GM21737 (cell line): Measurements from ENCODE around the gene TMEM273.

Experiments
- ATAC-seq: cut with Tn5 transposase; IDR thresholded peaks from one replicate; pipeline ENCODE4 v1.9.1; 2021; ENCODE audit warnings: mild to moderate bottlenecking, moderate library complexity; ENCODE audit not compliant: unreplicated experiment

Gene TMEM273, protein sequence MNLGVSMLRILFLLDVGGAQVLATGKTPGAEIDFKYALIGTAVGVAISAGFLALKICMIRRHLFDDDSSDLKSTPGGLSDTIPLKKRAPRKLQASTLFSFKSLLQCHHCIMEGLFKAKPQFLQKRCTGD

DNA sequence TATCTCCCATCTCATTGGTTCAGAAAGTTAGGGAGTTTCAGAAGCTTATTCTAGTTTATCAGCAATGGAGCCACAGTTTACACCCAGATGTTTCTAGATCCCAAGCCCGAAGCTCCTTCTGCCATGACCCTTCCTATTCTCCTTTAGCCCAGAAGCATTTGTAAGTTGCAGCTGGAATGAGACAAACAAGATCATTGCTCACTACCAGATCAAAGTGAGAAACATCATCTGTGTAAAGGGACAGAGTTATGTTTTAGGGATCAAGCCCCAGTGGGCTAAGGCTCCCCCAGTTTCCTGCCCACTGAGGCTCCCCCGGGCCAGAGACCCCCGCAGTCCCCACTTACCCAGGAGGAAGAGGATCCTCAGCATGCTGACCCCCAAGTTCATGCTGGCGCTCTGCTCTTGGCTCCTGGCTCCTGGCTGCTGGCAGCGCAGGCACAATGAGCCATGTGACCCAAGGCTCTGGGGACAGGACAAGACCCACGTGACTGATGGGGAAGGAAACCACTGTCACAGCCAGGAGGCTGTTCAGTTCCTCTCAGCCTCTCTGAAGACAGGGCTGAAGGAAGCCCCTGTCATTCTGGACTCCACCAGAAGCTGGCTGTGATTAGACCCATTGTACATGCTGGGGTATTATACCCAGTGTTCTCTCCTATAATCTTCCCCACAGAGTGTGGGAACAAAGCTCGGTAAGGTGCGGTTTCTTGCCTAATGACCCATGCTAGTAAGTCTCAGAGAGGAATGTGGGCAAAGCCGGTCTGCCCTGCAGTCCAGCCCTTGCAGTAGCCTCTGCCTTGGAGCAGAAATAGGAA, at the start of gene TMEM273:
TSS of gene TMEM273 (minus strand) at position 442 of the 812 bp plus-strand sequence. CDS start at position 387, 55 bp downstream.
- ATAC-seq = peak; percentile 70

DNA sequence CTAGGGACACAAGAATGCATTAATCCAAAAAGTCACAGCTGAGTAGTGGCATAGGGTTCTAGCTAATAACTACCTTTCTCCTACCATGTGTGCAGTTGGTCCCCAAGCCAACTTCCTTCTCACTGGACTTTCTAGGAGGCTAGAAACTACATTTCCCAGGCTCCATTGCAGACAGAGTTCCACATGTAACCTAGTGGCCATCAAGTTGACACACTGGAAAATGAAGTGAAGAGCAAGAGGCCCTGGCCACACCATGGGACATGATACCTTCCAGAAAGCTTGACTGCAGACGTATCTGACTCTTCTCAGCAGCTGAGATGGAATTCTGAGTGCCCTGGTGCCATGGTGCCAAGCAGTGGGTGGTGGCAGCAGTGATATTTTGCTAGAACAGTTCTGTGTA, 49.8 kb upstream of the TMEM273 start:
- ATAC-seq = no peak

DNA sequence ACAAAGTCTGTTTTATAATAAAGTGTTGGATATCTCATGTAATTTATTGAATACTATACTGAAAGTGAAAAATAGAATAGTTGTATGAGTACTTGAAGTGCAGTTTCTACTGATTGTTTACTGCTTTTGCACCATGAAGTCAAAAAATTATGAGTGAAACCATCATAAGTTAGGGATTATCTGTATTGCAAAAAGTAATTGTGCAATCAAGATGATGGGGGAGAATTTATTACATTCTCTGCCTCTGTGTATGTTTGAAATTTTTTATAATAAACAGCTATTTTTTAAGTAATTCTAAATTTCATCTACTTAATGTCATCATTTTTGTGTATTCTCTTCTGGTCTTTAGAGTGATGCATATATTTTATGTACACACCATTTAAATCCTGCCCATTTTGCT, 47.2 kb upstream of the TMEM273 start:
- ATAC-seq = no peak

- ATAC-seq = no peak
Observed at GRCh38 chr10:49231086-49231820, 43.1 kb upstream of the TMEM273 start.

GRCh38 chr10:49230004-49230403, 41.8 kb upstream of the TMEM273 start:
- ATAC-seq = no peak

DNA sequence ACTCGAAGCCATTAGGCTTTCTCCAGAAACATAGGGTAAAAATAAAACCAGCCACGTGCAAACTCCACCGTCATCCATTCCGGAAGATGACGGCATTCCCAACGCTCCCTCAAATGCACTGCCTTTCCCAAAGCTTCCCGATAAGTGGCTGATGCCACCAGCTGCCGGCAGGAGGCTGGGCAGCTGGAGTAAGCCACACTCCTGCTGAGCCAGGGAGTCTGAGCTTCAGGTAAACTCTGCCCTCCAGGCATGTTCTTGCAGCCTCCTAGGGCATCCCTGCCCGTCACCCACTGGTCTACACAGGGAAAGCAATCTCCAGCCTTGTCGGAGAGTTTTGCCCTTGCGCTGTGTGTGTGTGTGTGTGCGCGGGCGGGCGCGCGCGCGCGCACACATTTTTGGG, 40.5 kb upstream of the TMEM273 start:
- ATAC-seq = no peak

DNA sequence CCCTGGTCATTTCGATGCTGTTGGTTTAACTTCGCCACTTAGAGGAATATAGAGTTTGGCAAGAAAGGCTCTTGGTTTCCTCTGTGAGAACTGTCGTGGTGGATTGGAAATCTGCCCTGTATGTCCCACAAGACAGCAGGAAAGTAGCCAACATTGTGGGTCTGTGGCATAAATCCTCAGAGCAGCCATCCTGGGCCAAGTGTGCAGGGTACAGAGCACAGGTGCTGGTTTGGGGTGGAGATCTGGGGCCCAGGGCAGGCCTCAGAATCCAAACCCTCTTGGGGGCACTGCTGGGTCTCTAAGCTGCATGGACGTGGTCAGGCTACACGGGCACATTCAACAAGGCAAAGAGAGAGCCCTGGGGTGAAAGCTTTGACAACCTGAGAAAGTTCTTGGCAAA, 39.2 kb upstream of the TMEM273 start:
- ATAC-seq = no peak

GRCh38 chr10:49226594-49226993, 38.4 kb upstream of the TMEM273 start:
- ATAC-seq = no peak

- ATAC-seq = no peak
Observed at GRCh38 chr10:49225218-49225876, 37.2 kb upstream of the TMEM273 start.

- no peak for ATAC-seq
Observed at GRCh38 chr10:49223205-49223604, 35.0 kb upstream of the TMEM273 start.

DNA sequence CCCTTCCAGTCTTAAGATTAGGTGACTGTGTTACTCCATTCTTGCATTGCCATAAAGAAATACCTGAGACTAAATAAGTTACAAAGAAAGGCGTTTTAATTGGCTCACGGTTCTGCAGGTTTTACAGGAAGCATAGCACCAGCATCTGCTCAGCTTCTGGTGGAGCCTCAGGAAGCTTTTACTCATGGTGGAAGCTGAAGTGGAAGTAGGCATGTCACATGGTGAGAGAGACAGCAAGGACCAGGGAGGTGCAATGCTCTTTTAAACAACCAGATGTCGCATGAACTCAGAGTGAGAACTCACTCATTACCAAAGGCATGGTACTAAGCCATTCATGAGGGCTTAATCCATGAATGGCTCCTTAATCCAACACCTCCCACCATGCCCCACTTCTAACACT, 34.0 kb upstream of the TMEM273 start:
- ATAC-seq = no peak

DNA sequence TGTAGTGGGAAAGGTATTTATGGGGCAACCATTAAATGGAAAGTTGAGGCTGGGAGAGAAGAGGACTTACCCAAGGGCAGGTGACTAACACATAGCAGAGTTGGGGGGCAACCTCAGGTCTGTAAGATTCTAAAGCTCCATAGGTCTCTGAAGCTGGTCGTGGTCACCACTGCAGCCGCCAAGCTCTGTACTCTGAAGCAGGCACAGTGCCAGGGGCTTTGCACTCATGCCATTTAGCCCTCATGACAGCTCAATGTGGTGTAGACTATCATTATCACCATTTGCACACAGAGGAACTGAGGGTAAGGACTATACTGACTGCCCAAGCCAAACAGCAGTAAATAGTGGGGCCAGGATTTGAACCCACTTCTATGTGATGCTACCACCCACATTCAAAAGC, 32.5 kb upstream of the TMEM273 start:
- no peak for ATAC-seq

- no peak for ATAC-seq
Observed at GRCh38 chr10:49220031-49220430, 31.8 kb upstream of the TMEM273 start.

- ATAC-seq = no peak
Observed at GRCh38 chr10:49219248-49219647, 31.1 kb upstream of the TMEM273 start.

- ATAC-seq = no peak
Observed at GRCh38 chr10:49218480-49218879, 30.3 kb upstream of the TMEM273 start.

DNA sequence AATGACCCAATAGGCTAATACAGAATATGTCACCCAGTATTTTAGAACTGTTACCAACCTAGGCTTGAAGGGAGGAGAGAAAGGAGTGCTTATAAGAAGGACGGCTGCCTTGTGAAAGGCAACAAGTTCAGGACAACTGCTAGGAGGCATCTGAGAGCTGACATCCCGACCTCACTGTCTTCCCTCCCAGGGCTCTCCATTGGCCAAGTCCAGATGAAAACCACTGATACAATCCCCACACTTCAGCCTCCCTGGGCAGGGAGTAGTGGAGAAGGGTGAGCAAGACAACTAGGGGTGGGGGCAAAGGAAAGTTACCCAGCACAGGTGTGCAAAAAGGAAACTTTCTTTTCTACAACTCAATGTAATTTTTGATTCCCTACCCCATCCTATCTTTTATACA, 29.5 kb upstream of the TMEM273 start:
- ATAC-seq = no peak

GRCh38 chr10:49213211-49213610, 25.0 kb upstream of the TMEM273 start:
- no peak for ATAC-seq

- no peak for ATAC-seq
Observed at GRCh38 chr10:49212783-49213182, 24.6 kb upstream of the TMEM273 start.

GRCh38 chr10:49212076-49212475, 23.9 kb upstream of the TMEM273 start:
- ATAC-seq = no peak

DNA sequence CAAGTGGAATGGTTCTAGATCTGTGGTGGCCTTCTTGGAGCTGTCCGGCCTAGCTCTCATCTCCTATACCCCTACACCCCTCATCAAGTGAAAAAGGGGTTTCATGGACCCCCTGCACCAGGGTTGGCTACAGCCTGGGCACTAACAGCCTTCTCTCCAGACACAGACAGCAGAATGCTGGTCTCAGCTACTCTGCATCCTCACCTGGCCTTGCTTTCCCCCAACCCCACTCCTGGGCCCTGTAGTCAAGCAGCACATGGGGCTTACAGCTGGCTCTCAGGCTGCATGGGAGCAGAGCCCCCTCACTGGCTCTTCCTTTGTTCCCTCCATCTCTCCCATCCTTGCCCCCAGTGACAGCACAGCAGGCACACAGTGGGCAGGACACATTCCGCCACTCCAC, 20.8 kb upstream of the TMEM273 start:
- no peak for ATAC-seq

GRCh38 chr10:49207936-49208487, 19.8 kb upstream of the TMEM273 start:
- no peak for ATAC-seq
